ENCODE measurements around the gene ADORA3. TPM values are rescaled to one million over a fixed set of nuclear protein-coding genes. Genes with fewer than 3 reads are reported as not detected.

Gene ADORA3
- total RNA-seq, 1 donor = not detected

GRCh38 chr1:111470596-111470995, 32.8 kb downstream of the ADORA3 start:
- no peak overlapping the region for H3K4me3 ChIP-seq (ENCODE audit: low read depth, low read length)
- DNase-seq (ENCODE audit: low read depth) = no peak
- TF ChIP-seq CTCF (IDR thresholded peaks at IDR 0.05; ENCODE audit: insufficient read depth, low read depth, low read length) = no peak

- TF ChIP-seq CTCF (IDR thresholded peaks at IDR 0.05; ENCODE audit: insufficient read depth, low read depth, low read length) = no peak
- DNase-seq (ENCODE audit: low read depth) = no peak
- no peak overlapping the region for H3K4me3 ChIP-seq (ENCODE audit: low read depth, low read length)
These were observed 33.9 kb downstream of the ADORA3 start for GRCh38 chr1:111469539-111469938.

GRCh38 chr1:111468717-111469100, 34.7 kb downstream of the ADORA3 start:
- no peak overlapping the region for H3K4me3 ChIP-seq (ENCODE audit: low read depth, low read length)
- TF ChIP-seq CTCF (IDR thresholded peaks at IDR 0.05; ENCODE audit: insufficient read depth, low read depth, low read length) = no peak
- DNase-seq (ENCODE audit: low read depth) = no peak

GRCh38 chr1:111467865-111468716, 35.3 kb downstream of the ADORA3 start:
- TF ChIP-seq CTCF (IDR thresholded peaks at IDR 0.05; ENCODE audit: insufficient read depth, low read depth, low read length) = no peak
- DNase-seq (ENCODE audit: low read depth) = no peak
- no peak overlapping the region for H3K4me3 ChIP-seq (ENCODE audit: low read depth, low read length)

GRCh38 chr1:111466480-111466879, 37.0 kb downstream of the ADORA3 start:
- no peak for DNase-seq (ENCODE audit: low read depth)
- TF ChIP-seq CTCF (IDR thresholded peaks at IDR 0.05; ENCODE audit: insufficient read depth, low read depth, low read length) = no peak
- H3K4me3 ChIP-seq (ENCODE audit: low read depth, low read length) = no peak overlapping the region

GRCh38 chr1:111465754-111466153, 37.7 kb downstream of the ADORA3 start:
- no peak for TF ChIP-seq CTCF (IDR thresholded peaks at IDR 0.05; ENCODE audit: insufficient read depth, low read depth, low read length)
- DNase-seq (ENCODE audit: low read depth) = no peak
- no peak overlapping the region for H3K4me3 ChIP-seq (ENCODE audit: low read depth, low read length)

All from fibroblast of villous mesenchyme (primary cell).